Dermis blood vessel endothelial cell (primary cell): ENCODE measurements around the gene MSI1. TPM values are rescaled to one million over a fixed set of nuclear protein-coding genes. Genes with fewer than 3 reads are reported as not detected.

ENCODE experiments used
- DNase-seq: peaks from one replicate; pipeline ENCODE4 v3.0.0; 2010
- total RNA-seq: library from RNA; depleted of rRNA; stranded (reverse); fragments of >200 nt; gene quantifications from 2 replicates; pipeline ENCODE4 v1.2.3, GENCODE V29; 2014

Gene MSI1
- total RNA-seq = not detected in 2 replicates

DNA sequence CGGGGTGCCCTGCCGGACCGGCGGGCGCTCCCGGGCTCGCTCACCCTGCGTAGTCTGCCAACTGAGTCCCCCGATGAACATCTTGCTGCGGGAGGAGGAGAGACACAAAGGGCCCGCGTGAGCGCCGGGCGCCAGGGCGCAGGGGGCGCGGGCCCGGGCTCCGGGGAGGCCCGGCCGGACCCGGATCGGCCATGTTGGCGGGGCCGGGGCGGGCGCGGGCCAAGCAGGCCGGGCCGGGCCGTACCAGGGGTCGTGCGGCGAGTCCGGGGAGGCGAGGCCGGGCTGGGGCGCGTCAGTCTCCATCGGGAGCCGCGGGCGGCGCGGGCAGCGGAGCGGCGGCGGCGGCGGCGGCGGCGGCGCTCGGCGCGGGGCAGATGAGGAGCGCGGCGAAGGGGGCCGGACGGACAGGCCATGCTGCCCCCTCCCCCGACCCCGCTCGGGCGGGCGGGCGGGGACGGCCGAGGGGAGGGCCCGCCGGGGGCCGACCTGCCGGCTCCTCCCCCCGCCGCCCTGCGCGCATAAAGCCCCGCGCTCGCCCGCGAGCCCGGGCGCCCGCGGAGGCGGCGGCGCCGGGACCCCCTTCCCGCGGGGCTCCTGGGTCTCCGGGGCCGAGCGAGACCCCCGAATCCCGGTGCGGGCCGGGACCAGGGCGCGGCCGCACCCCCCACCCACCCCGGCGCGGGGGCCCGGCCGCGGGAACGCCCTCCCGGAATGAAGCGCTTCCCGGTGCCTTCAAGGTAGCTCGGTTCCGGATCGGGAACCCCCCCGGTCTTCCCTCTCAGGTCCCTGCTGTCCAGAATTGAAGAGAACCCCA, at the start of gene MSI1:
TSS of gene MSI1 (minus strand) at position 376 of the 814 bp plus-strand sequence. CDS start at position 303, 73 bp downstream.
- no peak for DNase-seq

DNA sequence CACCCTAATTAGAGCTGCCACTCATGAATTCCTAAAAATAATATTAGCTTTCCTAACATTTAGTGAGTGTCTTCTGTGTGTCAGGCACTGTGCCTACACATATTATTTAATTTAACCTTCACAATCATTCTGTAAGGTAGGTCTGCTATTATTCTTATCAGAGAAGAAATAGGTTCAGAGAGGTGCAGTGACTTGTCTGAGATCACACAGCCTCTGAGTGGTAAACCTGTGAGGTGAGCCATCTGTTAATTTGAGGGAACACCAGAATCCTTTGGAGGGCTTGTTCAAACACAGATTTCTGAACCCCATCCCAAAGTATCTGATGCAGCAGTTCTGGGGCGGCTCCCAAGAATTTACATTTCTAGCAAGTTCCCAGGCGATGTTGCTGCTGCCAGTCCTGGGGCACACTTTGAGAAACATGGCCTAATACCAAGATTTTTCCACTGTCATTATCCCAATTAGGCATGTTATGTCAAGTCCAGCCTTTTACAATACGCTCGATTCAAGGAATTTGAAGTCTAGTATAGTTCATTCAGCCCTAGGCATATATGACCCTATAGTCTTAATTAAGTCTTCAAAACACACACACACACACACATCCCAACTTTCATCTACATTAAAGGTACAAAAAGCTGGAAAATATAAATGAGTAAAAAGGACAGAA, 49.1 kb upstream of the MSI1 start:
- DNase-seq = no peak

DNA sequence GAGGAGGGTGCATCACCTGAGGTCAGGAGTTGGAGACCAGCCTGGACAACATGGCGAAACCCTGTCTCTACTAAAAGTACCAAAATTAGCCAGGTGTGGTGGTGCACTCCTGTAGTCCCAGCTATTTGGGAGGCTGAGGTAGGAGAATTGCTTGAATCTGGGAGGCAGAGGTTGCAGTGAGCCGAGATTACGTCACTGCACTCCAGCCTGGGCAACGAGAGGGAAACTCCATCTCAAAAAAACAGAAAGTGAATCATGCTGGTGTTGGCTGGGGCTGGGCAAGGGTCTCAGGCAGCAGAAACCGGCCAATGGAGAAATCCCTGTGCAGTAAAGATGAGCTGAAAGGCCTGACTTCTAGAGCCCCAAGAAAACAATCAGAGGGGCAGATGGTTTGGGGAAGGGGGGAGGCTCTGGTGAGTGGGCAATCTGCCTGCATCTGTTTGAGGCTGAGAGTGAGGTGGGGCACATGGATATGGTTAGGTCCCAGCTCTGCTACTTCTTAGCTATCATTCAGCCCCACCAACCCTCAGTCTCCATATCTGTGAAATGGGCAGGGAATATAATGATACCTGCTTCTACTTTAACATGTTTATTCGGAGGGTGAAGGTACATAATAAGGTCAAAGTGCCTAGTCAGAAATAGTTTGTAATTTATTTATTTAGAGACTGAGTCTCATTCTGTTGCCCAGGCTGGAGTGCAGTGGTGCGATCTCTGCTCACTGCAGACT, 47.7 kb upstream of the MSI1 start:
- DNase-seq = no peak

DNA sequence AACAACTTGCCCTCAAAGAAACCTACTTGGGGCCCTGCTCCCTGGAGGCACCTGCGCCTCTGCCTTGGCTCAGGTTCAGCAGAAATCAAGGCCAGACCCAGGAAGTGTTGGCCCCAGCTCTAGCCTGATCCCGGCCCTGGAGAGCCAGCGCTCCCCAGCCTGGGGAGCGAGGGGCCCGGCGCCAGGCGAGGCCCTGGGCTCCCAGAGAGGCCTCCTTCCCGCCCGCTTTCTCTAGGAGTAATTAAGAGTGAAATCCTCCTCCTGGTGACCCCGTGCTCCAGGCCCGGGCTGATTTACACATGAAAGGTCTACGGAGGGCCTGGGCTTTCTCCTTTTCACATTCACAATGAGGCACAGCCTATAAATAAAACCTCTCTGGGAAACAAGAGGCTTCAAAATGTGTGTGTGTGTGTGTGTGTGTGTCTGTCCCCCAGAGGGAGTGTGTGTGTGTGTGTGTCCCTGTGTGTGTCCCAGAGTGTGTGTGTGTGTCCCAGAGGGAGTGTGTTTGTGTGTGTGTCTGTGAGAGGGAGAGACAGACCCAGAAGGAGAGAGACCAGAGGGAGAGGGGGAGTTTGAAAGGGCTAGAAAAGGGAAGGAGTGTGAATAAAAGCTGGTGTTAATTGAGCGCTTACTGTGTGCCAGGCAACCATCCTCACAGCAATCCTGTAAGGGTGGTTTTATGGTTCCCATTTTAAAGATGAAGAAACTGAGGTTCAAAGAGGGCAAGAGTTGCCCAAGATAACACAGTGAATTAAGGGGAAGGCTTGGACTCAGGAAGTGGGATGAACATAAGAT, 45.1 kb upstream of the MSI1 start:
- no peak for DNase-seq

DNA sequence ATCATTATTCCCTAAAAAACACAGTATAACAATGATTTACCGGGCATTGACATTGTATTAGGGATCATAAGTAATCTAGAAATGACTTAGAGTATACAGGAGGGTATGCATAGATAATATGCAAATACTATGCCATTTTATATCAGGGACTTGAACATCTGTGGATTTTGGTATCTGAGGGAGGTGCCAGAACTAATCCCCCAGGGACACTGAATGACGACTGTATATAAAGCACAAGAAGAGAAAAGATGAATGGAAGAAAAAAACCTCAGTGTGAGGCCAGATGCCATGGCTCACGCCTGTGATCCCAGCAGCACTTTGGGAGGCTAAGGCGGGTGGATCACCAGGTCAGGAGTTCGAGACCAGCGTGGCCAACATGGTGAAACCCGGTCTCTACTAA, 43.5 kb upstream of the MSI1 start:
- DNase-seq = no peak

DNA sequence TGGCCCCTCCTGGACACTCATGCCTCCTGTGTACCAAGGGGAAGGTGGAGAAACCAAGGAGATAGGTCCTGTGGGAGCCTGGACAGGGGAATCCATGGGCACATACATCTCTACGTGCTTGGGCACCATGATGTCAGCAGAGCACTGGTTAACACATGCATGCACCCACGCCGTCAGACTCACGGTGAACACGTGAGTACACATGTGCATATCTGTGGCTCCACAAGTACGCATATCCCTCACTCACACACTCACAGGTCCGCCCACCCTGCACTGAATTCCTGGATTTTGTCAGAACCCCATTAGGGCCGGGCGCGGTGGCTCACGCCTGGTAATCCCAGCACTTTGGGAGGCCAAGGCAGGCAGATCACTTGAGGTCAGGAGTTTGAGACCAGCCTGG, 39.8 kb upstream of the MSI1 start:
- DNase-seq = no peak

DNA sequence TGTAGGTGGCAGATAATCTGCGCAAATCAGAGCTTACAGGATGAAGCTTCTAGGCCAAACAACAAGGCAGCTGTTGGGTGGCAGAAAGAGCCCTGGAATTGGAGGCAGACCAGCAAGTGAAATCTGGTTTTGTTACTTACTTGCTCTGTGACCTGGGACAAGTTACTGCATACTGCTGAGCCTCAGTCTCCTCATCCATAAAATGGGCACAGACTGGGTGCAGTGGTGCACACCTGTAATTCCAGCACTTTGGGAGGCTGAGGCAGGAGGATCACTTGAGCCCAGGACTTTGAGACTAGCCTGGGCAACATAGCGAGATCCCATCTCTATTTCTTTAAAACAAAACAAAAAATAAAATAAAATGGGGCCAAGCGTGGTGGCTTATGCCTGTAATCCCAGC, 37.6 kb upstream of the MSI1 start:
- DNase-seq = no peak

DNA sequence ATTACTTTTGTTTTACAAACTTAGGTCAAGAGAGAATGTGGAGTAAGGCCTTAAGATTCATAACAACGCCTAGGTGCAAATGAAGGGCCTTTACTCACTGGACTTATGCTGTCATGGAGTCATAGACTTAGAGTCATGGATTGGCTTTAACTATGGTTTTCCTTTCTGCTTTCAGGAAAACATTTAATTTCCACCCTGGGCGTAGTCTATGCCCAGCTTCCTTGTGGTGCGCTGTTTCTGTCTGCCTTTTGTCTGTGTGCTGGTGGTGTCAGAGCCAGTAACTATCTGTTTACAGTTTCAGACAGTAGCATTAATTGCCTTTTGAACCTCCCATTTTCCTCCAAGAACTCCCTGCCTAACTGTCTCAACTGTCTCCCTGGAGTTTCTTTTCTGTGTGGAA, 37.1 kb upstream of the MSI1 start:
- peak; percentile 3 for DNase-seq

DNA sequence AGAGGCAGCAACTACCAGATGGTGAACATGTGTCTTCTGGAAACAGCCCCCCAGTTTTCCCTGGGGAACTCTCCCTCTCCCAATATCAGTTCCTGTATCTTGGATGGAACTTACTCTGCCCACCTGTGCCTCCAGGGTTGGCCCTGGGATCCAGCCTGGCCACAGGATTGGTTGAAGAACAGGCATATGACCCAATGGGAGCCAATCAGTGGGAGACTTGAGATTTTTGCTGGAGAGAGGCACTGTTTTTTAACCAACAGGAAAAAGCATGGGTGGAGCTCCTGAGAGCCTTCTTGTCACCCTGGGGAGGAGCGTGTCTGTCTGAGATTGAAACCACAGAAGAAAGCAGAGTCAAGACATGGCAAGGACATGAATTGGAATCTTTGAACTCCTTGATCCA, 35.3 kb upstream of the MSI1 start:
- no peak for DNase-seq

DNA sequence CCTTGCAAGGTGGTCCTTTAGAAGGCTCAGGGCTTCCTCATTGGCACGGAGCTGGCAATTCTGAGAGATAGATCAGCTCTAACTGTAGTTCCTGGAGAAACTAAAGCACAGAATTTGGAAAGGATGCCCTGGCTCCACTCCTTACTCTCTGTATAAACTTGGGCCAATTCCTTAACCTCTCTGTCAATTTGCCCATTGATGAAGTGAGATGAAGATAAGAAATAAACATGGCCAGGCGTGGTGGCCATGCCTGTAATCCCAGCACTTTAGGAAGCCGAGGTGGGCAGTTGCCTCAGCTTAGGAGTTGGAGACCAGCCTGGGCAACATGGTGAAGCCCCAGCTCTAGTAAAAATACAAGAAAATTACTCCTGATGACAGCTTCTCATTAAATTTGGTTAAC, 34.9 kb upstream of the MSI1 start:
- no peak for DNase-seq

DNA sequence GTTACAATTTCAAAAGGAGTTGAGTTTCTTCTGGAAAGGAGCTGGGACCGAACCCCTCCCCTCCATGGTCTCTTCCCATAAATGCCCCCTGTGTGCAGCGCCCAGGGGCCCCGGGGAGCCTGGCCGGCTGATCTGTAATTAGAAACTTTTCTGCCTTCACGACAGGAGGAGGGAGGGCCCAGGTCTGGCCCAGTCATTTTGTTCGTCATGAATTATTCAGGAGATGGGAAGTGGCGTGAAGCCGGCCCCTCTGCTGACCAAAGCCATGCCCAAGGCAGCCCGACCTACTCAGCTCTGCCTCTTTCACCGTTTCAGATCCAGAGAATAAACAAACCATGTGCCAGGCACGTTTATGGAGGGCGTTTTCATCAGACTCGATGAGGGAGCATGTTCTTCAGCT, 33.3 kb upstream of the MSI1 start:
- no peak for DNase-seq

DNA sequence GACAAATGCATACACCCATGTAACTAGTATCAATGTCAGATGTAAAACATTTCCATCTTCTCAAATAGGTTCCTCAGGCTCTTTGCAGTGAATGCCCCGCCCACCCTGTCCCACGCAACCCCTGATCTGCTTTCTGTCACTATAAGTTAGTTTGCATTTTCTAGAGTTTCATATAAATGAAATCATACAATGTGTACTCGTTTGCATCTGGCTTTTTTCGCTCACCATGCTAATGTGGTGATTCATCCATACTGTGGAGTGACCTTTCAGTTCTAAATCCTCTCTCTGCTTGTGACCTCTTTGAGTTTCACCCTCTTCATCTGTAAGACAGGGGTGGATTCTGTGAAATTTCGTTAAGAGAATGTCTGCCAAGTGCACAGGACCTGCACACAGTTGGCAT, 30.6 kb upstream of the MSI1 start:
- no peak for DNase-seq

DNA sequence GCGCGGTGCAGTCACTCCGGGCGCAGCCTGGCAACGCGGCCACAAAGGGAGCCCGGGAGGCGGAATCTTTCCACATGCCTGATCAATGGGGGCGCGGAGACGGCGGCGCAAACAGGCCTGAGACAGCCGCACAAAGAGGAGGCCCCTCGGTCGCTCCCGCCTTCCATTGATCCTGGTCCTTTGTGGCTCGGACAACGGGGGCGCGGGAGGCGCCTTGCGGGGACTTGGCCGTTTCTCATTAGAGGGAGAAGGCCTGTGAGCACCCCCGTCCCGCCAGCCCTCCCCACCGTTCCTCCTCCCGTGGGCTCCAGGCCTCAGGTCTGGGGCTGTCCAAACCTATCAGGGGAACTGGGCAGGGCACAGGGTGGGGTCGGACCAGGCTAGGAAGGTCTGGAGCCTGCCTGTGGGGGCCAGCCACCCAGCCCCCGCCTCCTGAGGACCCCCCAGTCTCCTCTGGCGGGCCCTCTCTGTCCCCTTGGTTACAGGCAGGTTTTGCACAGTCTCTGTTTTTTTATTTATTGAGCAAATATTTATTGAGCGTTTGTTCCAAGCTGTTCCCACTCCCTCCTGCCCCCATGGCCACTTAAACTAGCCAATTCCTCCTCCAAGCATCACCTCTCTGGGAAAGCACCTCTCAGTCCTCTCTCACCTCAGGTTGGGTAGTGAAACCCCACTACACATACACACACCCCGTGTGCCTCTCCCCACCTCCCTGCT, 29.0 kb upstream of the MSI1 start:
- no peak for DNase-seq

DNA sequence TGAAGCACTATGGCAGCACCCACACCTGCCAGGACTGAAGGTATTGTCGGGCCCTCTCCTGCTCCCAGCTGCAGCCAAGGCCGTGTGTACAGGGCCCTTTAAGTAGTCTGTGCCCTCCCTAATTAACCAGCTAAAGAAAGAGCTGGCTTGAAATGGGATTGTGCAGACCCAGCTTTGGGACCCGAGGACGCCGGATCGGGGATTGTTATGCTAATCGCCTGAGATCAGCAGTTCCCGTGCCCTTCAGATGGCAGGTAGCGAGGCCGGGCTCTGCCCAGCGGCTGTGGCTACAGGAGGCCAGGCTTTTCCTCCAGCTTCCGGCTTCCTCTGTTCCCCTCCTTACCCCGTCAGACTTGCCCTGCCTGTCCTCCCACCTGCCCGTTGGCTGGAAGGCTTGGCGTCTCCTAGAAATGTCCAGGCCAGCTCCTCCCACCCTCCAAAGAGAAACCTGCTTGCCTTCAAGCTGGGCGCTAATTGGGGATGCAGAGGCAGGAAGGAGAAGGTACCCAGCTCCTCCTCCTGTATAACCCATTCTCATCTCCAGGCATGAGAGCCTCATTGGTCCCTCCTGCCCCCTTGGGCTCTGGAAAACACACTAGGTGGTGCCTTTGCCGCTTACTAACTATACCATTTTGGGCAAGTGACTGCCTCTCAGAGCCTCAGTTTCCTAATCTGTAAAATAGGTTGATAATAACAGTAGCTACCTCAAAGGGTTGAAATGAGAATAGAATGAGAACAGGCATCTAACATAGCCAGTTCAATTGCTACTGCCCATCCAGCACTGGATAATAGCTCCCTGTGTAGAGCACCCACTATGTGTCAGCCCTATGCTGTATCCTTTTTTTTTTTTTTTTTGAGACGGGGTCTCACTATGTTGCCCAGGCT, 25.8 kb upstream of the MSI1 start:
- no peak for DNase-seq

DNA sequence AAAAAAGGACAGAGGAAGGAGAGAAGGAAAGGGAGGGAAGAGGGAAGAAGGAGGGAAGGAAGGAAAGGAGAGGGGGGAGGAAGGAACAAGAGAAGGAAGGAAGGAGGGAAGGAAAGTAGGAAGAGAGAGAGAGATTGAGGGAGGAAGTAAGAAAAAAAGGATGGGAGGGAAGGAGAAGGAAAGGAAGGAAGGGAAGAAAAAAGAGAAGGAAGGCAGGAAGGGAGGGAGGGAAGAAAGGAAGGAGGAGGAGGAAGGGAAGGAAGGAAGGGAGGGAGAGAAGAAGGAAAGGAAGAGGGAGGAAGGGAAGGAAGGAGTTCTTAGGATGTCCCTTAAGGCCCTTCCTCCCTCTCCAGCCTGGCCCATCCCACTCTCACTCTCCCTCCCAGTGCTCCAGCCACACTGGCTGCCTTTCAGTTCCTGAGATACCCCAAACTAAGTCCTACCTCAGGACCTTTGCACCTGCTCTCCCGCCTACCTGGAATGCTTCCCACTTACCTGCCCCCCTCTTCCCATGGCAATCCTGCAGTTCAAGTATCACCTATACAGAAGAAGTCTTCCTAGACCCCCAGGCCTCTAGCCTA, 21.7 kb upstream of the MSI1 start:
- DNase-seq = no peak

DNA sequence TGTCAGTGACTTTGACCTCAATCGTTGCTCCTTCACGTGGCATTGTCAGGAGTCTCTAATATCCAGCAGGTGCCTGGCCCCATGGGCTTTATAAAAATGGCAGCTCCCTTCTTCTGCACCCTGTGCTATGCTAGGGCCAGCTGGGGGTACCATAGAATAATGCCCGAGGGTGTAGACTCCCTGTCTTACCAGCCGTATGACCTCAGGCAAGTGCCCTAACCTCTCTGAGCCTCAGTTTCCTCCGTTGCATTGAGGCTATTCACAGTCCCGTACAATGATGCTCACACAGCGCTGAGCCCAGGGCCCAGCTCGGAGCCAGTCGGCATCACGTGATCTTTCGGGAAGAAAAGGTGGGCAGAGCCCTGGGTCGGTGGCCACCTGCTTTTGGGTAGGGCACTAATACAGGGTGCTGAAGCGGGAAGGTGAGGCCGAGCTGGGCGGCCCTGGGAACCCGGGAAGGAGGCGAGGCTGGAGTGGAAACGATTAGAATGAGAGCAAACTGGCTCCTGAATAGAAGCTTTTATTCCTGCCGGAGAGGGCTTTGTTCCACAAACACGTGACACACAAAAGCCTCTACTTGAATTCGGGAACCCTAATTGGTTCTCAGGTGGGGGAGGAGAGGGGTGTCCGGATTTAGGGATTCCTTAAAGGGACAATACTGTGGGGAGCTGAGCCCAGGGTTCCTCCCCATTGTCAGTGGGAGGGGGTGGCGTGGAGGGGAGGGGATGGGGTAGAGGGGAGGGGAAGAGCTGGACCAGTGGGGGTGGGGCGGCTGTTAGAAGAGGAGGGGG, 19.9 kb upstream of the MSI1 start:
- DNase-seq = no peak

DNA sequence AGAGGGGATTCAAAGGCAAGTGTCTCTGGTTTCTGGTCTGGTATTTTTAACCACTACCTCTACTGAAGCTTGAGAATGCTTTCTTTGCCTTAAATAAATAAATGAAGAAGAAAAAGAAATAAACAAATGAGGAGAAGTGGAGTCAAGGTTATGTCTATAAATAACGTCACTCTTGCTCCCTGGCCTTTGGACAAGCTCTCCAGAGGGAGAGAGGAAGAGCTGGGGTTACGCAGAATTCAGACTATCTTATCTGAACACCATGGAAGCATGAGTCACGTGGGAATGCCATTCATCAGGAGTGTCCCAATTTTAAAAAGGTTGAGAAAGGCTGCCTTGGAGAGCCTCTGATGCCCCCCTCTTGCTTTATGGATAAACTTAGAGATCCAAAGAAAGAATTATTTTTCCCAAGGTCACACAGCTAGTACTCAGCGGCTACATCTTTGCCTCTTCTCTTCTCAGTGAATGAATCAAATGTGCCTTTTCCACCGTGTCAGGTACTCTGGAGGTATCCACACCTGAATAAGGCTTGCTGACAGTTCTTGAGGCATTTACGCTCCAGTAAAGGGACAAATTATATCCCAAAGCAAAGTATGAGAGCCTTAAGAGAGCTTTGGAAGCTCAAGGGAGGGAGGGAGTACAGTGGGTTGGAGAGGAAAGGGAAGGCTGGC, 12.9 kb upstream of the MSI1 start:
- no peak for DNase-seq

DNA sequence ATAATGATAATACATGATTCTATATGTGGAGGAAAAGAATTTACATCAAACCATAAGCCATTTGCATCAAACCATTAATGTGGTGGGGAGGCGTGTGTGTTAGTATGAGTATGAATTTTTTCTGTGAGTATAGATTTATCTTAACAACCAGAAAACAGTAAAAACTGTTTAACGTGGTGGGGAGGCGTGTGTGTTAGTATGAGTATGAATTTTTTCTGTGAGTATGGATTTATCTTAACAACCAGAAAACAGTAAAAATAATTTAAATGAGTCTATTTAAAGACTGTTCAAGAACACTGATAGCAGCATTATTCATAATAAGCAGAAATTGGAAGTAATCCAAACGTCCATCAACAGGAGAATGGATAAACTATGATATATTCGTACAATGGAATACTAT, 9.1 kb upstream of the MSI1 start:
- no peak for DNase-seq

DNA sequence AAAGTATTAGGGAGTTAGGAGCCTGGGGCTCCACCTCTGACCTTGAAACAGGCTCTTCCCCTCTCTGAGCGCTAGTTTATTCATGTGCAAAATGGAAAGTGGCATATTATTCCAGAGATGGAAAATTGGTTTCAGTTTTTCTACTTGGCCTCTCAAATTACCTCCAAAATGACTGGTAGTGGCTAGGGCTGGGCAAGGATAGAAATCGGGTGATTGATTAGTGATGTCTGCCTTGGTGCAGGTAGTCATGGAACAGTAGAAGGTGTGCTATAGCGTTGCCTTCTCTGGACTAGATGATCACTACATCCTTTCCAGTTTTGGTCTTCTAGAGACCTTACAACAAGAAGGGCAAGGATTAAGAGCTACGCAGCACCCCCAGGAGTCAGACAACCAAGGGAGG, 8.6 kb upstream of the MSI1 start:
- DNase-seq = no peak
